SH-SY5Y (cell line): ENCODE data around the gene ACD.

Source experiments
- GATA2 ChIP-seq: IDR thresholded peaks from 2 replicates; pipeline ENCODE4 v1.6.1; 2011; ENCODE audit warnings: mild to moderate bottlenecking, low read depth, low read length
- GATA3 ChIP-seq: IDR thresholded peaks from 2 replicates; pipeline ENCODE4 v1.6.1; 2011; ENCODE audit warnings: low read depth, mild to moderate bottlenecking, low read length, moderate library complexity

ACD gene

GRCh38 chr16:67660564-67661028 is 536 bp upstream of the ACD start, which contains the start of gene PARD6A:
PARD6A (plus strand) TSS chr16:67660960; CDS start chr16:67661039, 79 bp downstream.
- TF ChIP-seq GATA3 (no peak), GATA2 (no peak)

- TF ChIP-seq GATA2 = no peak
- no peak for TF ChIP-seq GATA3
Measured at GRCh38 chr16:67658849-67659674, 998 bp downstream of the ACD start.

GRCh38 chr16:67657751-67658518 is 2.1 kb downstream of the ACD start:
- no peak for TF ChIP-seq GATA3
- TF ChIP-seq GATA2 = no peak

- TF ChIP-seq GATA2 (no peak), GATA3 (no peak)
Measured at GRCh38 chr16:67657017-67657608, 2.9 kb downstream of the ACD start.

- TF ChIP-seq GATA3 (no peak), GATA2 (no peak)
Measured at GRCh38 chr16:67656344-67657016, 3.6 kb downstream of the ACD start.

- TF ChIP-seq GATA2 (no peak), GATA3 (no peak)
Measured at GRCh38 chr16:67655363-67655762, 4.7 kb downstream of the ACD start.

- TF ChIP-seq GATA3 = no peak
- no peak for TF ChIP-seq GATA2
Measured at GRCh38 chr16:67654403-67654911, 5.6 kb downstream of the ACD start.

GRCh38 chr16:67653789-67654402 is 6.2 kb downstream of the ACD start:
- TF ChIP-seq GATA2 = no peak
- no peak for TF ChIP-seq GATA3

- TF ChIP-seq GATA2 (no peak), GATA3 (no peak)
Measured at GRCh38 chr16:67653128-67653788, 6.8 kb downstream of the ACD start.

GRCh38 chr16:67652578-67653127 is 7.4 kb downstream of the ACD start:
- no peak for TF ChIP-seq GATA2
- TF ChIP-seq GATA3 = no peak

GRCh38 chr16:67651847-67652246 is 8.2 kb downstream of the ACD start:
- TF ChIP-seq GATA2 = no peak
- no peak for TF ChIP-seq GATA3

- no peak for TF ChIP-seq GATA3
- TF ChIP-seq GATA2 = no peak
Measured at GRCh38 chr16:67651039-67651438, 9.0 kb downstream of the ACD start.
